Activated B cell treated with CpG ODN at 0.5 μM for 24 hours (primary cell): ENCODE results near the gene SLC5A2. TPM values are rescaled to one million over a fixed set of nuclear protein-coding genes. Genes with fewer than 3 reads are reported as not detected.

ENCODE experiments used
- ATAC-seq: fragments of 200-7000 bp; cut with Tn5 transposase; one replicate; pipeline ENCODE4 v1.10.0; 2021; ENCODE audit warnings: low read depth, mild to moderate bottlenecking, moderate library complexity
- CTCF ChIA-PET: fragments of 350-600 bp; sonication (Branson Sonifier 250); formaldehyde crosslinking; loops from one replicate; lab custom pipeline; 2021; ENCODE audit warnings: antibody characterized with exemption; lab: Charles Lee
- POLR2A ChIA-PET: fragments of 350-600 bp; sonication (Branson Sonifier 250); formaldehyde crosslinking; loops from one replicate; lab custom pipeline; 2021; ENCODE audit warnings: antibody characterized with exemption; lab: Charles Lee
- DNase-seq: peaks from one replicate; pipeline ENCODE4 v3.0.0; 2022
- H3K27ac Mint-ChIP-seq: one replicate; pipeline ENCODE4 v1.8.0; 2020; ENCODE audit warnings: mixed read lengths
- H3K27me3 Mint-ChIP-seq: one replicate; pipeline ENCODE4 v1.8.0; 2021; ENCODE audit warnings: mixed read lengths
- H3K36me3 Mint-ChIP-seq: one replicate; pipeline ENCODE4 v1.8.0; 2021; ENCODE audit warnings: low read depth, mixed read lengths
- H3K4me1 Mint-ChIP-seq: one replicate; pipeline ENCODE4 v1.8.0; 2021; ENCODE audit warnings: mixed read lengths
- H3K4me3 Mint-ChIP-seq: one replicate; pipeline ENCODE4 v1.8.0; 2020; ENCODE audit warnings: mild to moderate bottlenecking, mixed read lengths
- H3K9me3 Mint-ChIP-seq: one replicate; pipeline ENCODE4 v1.8.0; 2020; ENCODE audit warnings: mixed read lengths
- intact Hi-C: fragments of 100-400 bp; cut with micrococcal nuclease; formaldehyde crosslinking; loops from one replicate; pipeline ENCODE4 v1.15.1; 2024
- total RNA-seq: library from RNA; stranded (reverse); gene quantifications from 2 replicates; pipeline ENCODE4 v1.2.3, GENCODE V29; 2022
- TF ChIP-seq, protein P1 (sequence below): fragments of 200-600 bp; IDR thresholded peaks from one replicate; pipeline ENCODE4 v1.8.0; 2022; ENCODE audit warnings: antibody characterized with exemption, mild to moderate bottlenecking

SLC5A2 gene
- total RNA-seq, 1 donor from 2014 or later, result not detected

DNA sequence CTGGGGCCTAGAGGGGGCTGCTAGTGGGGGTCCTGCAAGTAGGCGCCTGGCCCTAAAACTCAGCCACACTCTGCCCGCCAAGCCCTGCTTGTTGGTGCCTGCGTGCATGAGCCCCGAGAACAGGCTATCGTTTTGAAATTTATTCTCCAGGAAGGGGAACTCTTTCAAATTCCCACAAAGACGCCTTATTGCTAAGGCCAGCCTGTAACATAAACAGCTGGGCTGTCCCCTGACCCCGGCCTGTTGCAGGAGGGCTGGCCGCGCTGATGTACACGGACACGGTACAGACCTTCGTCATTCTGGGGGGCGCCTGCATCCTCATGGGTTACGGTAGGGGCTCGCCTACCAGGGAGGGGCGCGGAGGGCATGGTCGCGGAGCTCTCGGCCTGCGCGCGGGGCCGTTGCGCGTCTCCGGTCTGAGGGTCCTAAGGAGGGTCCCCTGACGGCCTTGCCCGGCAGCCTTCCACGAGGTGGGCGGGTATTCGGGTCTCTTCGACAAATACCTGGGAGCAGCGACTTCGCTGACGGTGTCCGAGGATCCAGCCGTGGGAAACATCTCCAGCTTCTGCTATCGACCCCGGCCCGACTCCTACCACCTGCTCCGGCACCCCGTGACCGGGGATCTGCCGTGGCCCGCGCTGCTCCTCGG, 4.3 kb downstream of the SLC5A2 start:
- no peaks in the 10 kb centered on the region for H3K9me3 Mint-ChIP-seq
- POLR2A ChIA-PET, result interaction anchor here (1.0 to 2.3 kb wide), 5 partner anchors 10 to 29 kb away, joined by 3 to 8 read pairs (median 5); partner anchors contain the start of genes ARMC5 and RUSF1
- intact Hi-C loops, result loop anchor here (1.0 to 2.0 kb wide), 3 partner anchors 10 to 28 kb away; partner anchors contain the start of genes ARMC5 and TGFB1I1

DNA sequence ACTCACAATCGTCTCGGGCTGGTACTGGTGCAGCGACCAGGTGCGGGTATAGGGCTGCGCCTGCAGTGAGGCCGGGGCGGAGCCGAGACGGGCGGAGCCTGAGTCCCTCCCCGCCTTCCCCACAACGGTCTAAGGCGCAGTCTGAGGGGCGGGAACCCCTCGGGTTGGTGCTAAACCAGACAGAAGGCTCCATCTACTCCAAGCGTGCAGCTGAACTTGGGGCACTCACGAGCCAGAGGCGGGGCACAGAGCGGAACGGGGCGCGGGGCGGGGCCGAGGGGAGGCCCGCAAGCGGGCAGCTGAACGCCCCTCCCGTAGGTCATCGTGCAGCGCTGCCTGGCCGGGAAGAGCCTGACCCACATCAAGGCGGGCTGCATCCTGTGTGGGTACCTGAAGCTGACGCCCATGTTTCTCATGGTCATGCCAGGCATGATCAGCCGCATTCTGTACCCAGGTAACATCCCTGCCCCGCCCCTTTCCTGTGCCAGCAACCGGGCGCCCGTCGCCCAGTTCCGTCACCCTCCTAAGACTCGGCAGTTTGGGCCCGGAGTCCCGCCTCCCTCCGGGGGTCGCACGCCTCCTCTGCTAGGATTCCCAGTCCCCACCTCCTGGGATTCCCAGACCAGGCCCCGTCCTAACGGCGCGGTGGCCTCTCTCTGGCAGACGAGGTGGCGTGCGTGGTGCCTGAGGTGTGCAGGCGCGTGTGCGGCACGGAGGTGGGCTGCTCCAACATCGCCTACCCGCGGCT, 5.0 kb downstream of the SLC5A2 start:
- H3K36me3 Mint-ChIP-seq, result peaks cover 23% of the 10 kb centered on the region
- H3K4me3 Mint-ChIP-seq, result peak overlapping the region; percentile 86
- H3K27me3 Mint-ChIP-seq, result peaks cover 7% of the 10 kb centered on the region
- intact Hi-C loops, result loop anchor here (1.0 to 2.0 kb wide), 3 partner anchors 11 to 29 kb away; partner anchors contain the start of genes ARMC5 and TGFB1I1
- peak; percentile 95 for ATAC-seq
- peaks cover 9% of the 10 kb centered on the region for H3K4me1 Mint-ChIP-seq
- no peaks in the 10 kb centered on the region for H3K9me3 Mint-ChIP-seq
- POLR2A ChIA-PET, result interaction anchor here (0.6 to 2.3 kb wide), 7 partner anchors 11 to 225 kb away, joined by 3 to 8 read pairs (median 4); partner anchors contain the start of genes ARMC5 and RUSF1
- peak; percentile 59 for DNase-seq
- CTCF ChIA-PET, result no interaction called here
- TF ChIP-seq, protein P1, sequence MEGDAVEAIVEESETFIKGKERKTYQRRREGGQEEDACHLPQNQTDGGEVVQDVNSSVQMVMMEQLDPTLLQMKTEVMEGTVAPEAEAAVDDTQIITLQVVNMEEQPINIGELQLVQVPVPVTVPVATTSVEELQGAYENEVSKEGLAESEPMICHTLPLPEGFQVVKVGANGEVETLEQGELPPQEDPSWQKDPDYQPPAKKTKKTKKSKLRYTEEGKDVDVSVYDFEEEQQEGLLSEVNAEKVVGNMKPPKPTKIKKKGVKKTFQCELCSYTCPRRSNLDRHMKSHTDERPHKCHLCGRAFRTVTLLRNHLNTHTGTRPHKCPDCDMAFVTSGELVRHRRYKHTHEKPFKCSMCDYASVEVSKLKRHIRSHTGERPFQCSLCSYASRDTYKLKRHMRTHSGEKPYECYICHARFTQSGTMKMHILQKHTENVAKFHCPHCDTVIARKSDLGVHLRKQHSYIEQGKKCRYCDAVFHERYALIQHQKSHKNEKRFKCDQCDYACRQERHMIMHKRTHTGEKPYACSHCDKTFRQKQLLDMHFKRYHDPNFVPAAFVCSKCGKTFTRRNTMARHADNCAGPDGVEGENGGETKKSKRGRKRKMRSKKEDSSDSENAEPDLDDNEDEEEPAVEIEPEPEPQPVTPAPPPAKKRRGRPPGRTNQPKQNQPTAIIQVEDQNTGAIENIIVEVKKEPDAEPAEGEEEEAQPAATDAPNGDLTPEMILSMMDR, result no peak
- no peak overlapping the region for H3K27ac Mint-ChIP-seq

More for the DNA sequence above, 4.3 kb downstream of the SLC5A2 start:
- DNase-seq (no peak), ATAC-seq (no peak)
- Mint-ChIP-seq H3K4me3 (peak overlapping the region; percentile 86), H3K27ac (no peak overlapping the region), H3K36me3 (peaks cover 16% of the 10 kb centered on the region), H3K4me1 (peaks cover 9% of the 10 kb centered on the region), H3K27me3 (peaks cover 7% of the 10 kb centered on the region)
- CTCF ChIA-PET, result no interaction called here
- TF ChIP-seq, protein P1, result no peak

DNA sequence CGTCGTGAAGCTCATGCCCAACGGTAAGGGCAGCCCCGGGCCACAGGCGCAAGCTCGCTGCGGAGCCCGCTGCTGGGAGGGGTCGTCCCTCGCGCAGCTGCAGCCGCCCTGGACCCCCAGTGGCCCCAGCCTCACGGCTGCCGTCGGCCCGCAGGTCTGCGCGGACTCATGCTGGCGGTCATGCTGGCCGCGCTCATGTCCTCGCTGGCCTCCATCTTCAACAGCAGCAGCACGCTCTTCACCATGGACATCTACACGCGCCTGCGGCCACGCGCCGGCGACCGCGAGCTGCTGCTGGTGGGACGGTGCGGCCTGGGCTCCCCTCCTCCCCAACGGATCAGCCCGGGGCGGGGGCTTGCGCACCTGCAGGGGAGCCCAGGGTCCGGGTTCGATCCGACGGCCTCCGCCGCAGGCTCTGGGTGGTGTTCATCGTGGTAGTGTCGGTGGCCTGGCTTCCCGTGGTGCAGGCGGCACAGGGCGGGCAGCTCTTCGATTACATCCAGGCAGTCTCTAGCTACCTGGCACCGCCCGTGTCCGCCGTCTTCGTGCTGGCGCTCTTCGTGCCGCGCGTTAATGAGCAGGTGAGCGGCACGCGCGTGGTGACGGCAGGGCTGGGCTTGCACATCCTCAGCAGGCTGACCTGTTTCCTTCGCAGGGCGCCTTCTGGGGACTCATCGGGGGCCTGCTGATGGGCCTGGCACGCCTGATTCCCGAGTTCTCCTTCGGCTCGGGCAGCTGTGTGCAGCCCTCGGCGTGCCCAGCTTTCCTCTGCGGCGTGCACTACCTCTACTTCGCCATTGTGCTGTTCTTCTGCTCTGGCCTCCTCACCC, 5.8 kb downstream of the SLC5A2 start:
- intact Hi-C loops, result no loop called here
- Mint-ChIP-seq H3K27ac (no peak overlapping the region), H3K4me1 (peaks cover 9% of the 10 kb centered on the region), H3K36me3 (peaks cover 31% of the 10 kb centered on the region), H3K9me3 (no peaks in the 10 kb centered on the region), H3K27me3 (peaks cover 7% of the 10 kb centered on the region), H3K4me3 (peak overlapping the region; percentile 38)
- no peak for ATAC-seq
- no peak for DNase-seq
- ChIA-PET CTCF (interaction anchor here (0.9 kb wide), 1 partner anchor 29 kb away, joined by 3 read pairs; no protein-coding TSS in a partner anchor), POLR2A (interaction anchor here (0.6 to 2.3 kb wide), 6 partner anchors 15 to 224 kb away, joined by 3 to 8 read pairs (median 4); partner anchors contain the start of gene RUSF1)
- TF ChIP-seq, protein P1, result no peak

DNA sequence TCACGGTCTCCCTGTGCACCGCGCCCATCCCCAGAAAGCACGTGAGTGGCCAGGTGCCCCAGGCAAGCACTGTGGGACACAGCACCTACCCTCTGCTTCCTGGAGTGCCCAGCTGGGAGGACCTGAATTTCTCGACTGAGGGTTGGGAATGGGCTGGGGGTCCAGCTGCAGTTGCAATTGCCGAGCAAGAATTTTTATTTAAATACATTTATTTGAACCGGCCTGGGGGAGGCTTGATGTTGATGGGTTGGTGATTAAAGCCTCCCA, 6.3 kb downstream of the SLC5A2 start:
- Mint-ChIP-seq H3K27ac (no peak overlapping the region), H3K36me3 (peaks cover 36% of the 10 kb centered on the region), H3K4me3 (peak overlapping the region; percentile 38), H3K9me3 (no peaks in the 10 kb centered on the region), H3K4me1 (peaks cover 9% of the 10 kb centered on the region), H3K27me3 (peaks cover 7% of the 10 kb centered on the region)
- POLR2A ChIA-PET, result interaction anchor here (0.7 to 1.0 kb wide), 2 partner anchors 14 to 158 kb away, joined by 4 to 5 read pairs; no protein-coding TSS in a partner anchor
- CTCF ChIA-PET, result interaction anchor here (0.9 kb wide), 1 partner anchor 29 kb away, joined by 3 read pairs; no protein-coding TSS in a partner anchor
- intact Hi-C loops, result no loop called here
- DNase-seq (no peak), ATAC-seq (no peak)
- TF ChIP-seq, protein P1, result no peak
